Kidney (tissue), 14 donors: Measurements from ENCODE around the gene ARL5A. TPM values are rescaled to one million over a fixed set of nuclear protein-coding genes. Genes with fewer than 3 reads are reported as not detected.
A peak's percentile ranks its signal among the peaks of the same experiment; 100 is the strongest.

ENCODE experiments used
- DNase-seq, 5 donors: peaks; one replicate each; pipeline ENCODE4 v3.0.0-alpha.2; 2013 to 2020
- FAIRE-seq: peaks from 2 replicates; lab custom pipeline; 2012; peaks lifted over from hg19 to GRCh38; lab: Jason Lieb, UNC
- H3K27ac ChIP-seq, 2 donors: one replicate each; pipeline ENCODE4 v1.7.0; 2013; ENCODE audit warnings: low read depth in 2 of 2, low read length in 2 of 2, inconsistent platforms in 1 of 2
- H3K27me3 ChIP-seq: one replicate; pipeline ENCODE4 v1.7.1; 2013; ENCODE audit warnings: low read length, inconsistent platforms; ENCODE audit not compliant: control insufficient read depth, insufficient read depth
- H3K36me3 ChIP-seq, 3 donors: one replicate each; pipeline versions ENCODE4 v1.7.0 to v1.7.1; 2013; ENCODE audit warnings: low read length in 3 of 3, control low read depth in 1 of 3, inconsistent platforms in 1 of 3; ENCODE audit not compliant: insufficient read depth in 3 of 3, control insufficient read depth in 2 of 3
- H3K4me1 ChIP-seq, 3 donors: one replicate each; pipeline versions ENCODE4 v1.7.0 to v1.7.1; 2013; ENCODE audit warnings: low read length in 3 of 3, inconsistent platforms in 1 of 3, low read depth in 1 of 3; ENCODE audit not compliant: control insufficient read depth in 2 of 3, insufficient read depth in 2 of 3
- H3K4me3 ChIP-seq, 3 donors: one replicate each; pipeline versions ENCODE4 v1.7.0 to v1.8.1; 2013; ENCODE audit warnings: low read length in 3 of 3, control low read depth in 1 of 3, inconsistent platforms in 1 of 3
- H3K9ac ChIP-seq, 3 donors: one replicate each; pipeline versions ENCODE4 v1.7.0 to v1.7.1; 2013; ENCODE audit warnings: low read length in 3 of 3, control low read depth in 1 of 3, inconsistent platforms in 1 of 3
- H3K9me3 ChIP-seq, 3 donors: one replicate each; pipeline versions ENCODE4 v1.7.0 to v1.7.1; 2013; ENCODE audit warnings: low read length in 3 of 3, control low read depth in 1 of 3, inconsistent platforms in 1 of 3; ENCODE audit not compliant: control insufficient read depth in 2 of 3, insufficient read depth in 1 of 3
- CTCF ChIP-seq: IDR thresholded peaks from 3 replicates; pipeline ENCODE4 v1.5.1; 2012; ENCODE audit warnings: mild to moderate bottlenecking, moderate library complexity, borderline replicate concordance; ENCODE audit not compliant: insufficient read depth; ENCODE audit errors: extremely low read depth
- intact Hi-C: fragments of 100-400 bp; cut with DNase I; formaldehyde crosslinking; loops from one replicate; pipeline ENCODE4 v1.11.1; 2022
- polyA plus RNA-seq: library from polyadenylated mRNA; stranded (reverse); fragments of 350-450 nt; fragmentation: Illumina TruSeq; extraction: RNeasy Lipid Tissue Mini Kit (QIAGEN cat#74804); gene quantifications from one replicate; pipeline ENCODE4 v1.2.3, GENCODE V29; 2014; ENCODE audit warnings: low read depth, low replicate concordance; ENCODE audit not compliant: insufficient read depth
- total RNA-seq: library from RNA; stranded (reverse); fragmentation: NEBNext Ultra II Directional; extraction: Animal tissue kit (Norgen Biotek cat#: 25700); gene quantifications from one replicate; pipeline ENCODE4 v1.2.1, GENCODE V29; 2021
- donor health status: control.
- donor health status: control.
- donor health status: control.
- donor health status: control.
- donor health status: control.
- donor health status: DM: yes; HTN: yes; CAD: no.
- donor health status: Normal renal cell carcinoma (clear cell type).

Gene ARL5A
- total and polyA plus RNA-seq, 2 donors from 2014 or later = 18.1 to 47.3 TPM

- DNase-seq (no peak), FAIRE-seq (peak; percentile 94)
- Histone ChIP-seq H3K9me3 (no peaks in the 10 kb centered on the region), H3K36me3 (peaks cover 2 to 19% (median 8%) of the 10 kb centered on the region in 3 donors), H3K27me3 (no peaks in the 10 kb centered on the region), H3K4me3 (no peak overlapping the region), H3K4me1 (no peaks in the 10 kb centered on the region), H3K9ac (no peak overlapping the region), H3K27ac (no peak overlapping the region)
- TF ChIP-seq CTCF = no peak
- intact Hi-C loops = no loop called here
Measured at GRCh38 chr2:151803811-151804210, 24.4 kb downstream of the ARL5A start.

GRCh38 chr2:151802315-151802714, 25.9 kb downstream of the ARL5A start:
- H3K4me1 ChIP-seq = no peaks in the 10 kb centered on the region
- no peak for TF ChIP-seq CTCF
- no peaks in the 10 kb centered on the region for H3K9me3 ChIP-seq
- FAIRE-seq = no peak
- intact Hi-C loops = no loop called here
- peaks cover 2 to 19% (median 8%) of the 10 kb centered on the region in 3 donors for H3K36me3 ChIP-seq
- no peak for DNase-seq
- H3K4me3 ChIP-seq = no peak overlapping the region
- no peak overlapping the region for H3K9ac ChIP-seq
- H3K27ac ChIP-seq = no peak overlapping the region
- H3K27me3 ChIP-seq = no peaks in the 10 kb centered on the region

GRCh38 chr2:151799886-151800292, 28.3 kb downstream of the ARL5A start:
- Histone ChIP-seq H3K36me3 (peaks cover 0 to 6% (median 2%) of the 10 kb centered on the region in 3 donors), H3K27me3 (no peaks in the 10 kb centered on the region), H3K9me3 (no peaks in the 10 kb centered on the region), H3K4me3 (no peak overlapping the region), H3K27ac (no peak overlapping the region), H3K9ac (no peak overlapping the region), H3K4me1 (no peaks in the 10 kb centered on the region)
- no peak for DNase-seq
- no peak for TF ChIP-seq CTCF
- no peak for FAIRE-seq
- intact Hi-C loops = no loop called here

DNA sequence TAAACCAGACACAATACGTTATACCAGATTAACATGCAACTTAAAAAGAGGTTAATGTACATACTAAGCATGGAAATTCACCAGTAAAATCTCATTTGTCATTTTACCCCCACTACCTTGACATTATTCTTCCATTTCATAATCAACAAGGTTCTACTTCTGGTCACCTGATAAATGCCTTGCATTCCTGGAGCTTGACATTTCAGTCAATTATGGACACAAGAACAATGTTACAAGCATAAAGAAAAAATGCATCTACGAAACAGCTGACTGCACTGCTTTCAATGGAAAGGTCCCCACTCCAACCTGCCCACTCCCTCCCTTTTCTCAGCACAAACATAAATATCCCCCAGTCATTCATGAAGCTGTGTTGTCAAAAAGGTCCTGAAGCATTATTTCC, 31.4 kb downstream of the ARL5A start:
- no peaks in the 10 kb centered on the region for H3K9me3 ChIP-seq
- no peaks in the 10 kb centered on the region for H3K27me3 ChIP-seq
- no peak for DNase-seq
- H3K27ac ChIP-seq = no peak overlapping the region
- no peak overlapping the region for H3K9ac ChIP-seq
- no peak for TF ChIP-seq CTCF
- no peak for FAIRE-seq
- intact Hi-C loops = no loop called here
- no peaks in the 10 kb centered on the region for H3K36me3 ChIP-seq
- H3K4me3 ChIP-seq = no peak overlapping the region
- H3K4me1 ChIP-seq = no peaks in the 10 kb centered on the region
